GM23338 (cell line): ENCODE measurements around the gene TTC33. TPM values are rescaled to one million over a fixed set of nuclear protein-coding genes. Genes with fewer than 3 reads are reported as not detected.

ENCODE experiments used
- ATAC-seq: fragments of 200-7000 bp; cut with Tn5 transposase; 3 replicates; pipeline ENCODE4 v1.9.1; 2020
- DNase-seq: peaks from one replicate; pipeline ENCODE4 v3.0.0-alpha.2; 2015; ENCODE audit warnings: low spot score
- H2AFZ ChIP-seq: fragments of 200-600 bp; sonication (generic); 2 replicates; pipeline ENCODE4 v1.8.0; 2016; ENCODE audit warnings: antibody characterized with exemption, mild to moderate bottlenecking, moderate library complexity
- H3F3A ChIP-seq: fragments of 200-600 bp; sonication (generic); replicated peaks from 2 replicates; pipeline ENCODE4 v1.8.0; 2017; ENCODE audit warnings: antibody characterized with exemption, mixed run types, low read depth
- H3K27ac ChIP-seq: fragments of 200-600 bp; sonication (generic); 2 replicates; pipeline ENCODE4 v1.6.1; 2016; ENCODE audit warnings: low read depth
- H3K27me3 ChIP-seq: fragments of 200-600 bp; sonication (generic); 2 replicates; pipeline ENCODE4 v1.8.0; 2016; ENCODE audit warnings: mild to moderate bottlenecking, mixed run types, moderate library complexity; ENCODE audit not compliant: insufficient read depth
- H3K36me3 ChIP-seq: fragments of 200-600 bp; sonication (generic); 2 replicates; pipeline ENCODE4 v1.8.0; 2016; ENCODE audit warnings: mild to moderate bottlenecking; ENCODE audit not compliant: insufficient read depth
- H3K4me1 ChIP-seq: fragments of 200-600 bp; sonication (generic); 2 replicates; pipeline ENCODE4 v1.8.0; 2016; ENCODE audit warnings: mild to moderate bottlenecking, moderate library complexity; ENCODE audit not compliant: insufficient read depth
- H3K4me2 ChIP-seq: fragments of 200-600 bp; sonication (generic); 2 replicates; pipeline ENCODE4 v1.7.1; 2017; ENCODE audit warnings: mixed run types
- H3K4me3 ChIP-seq: fragments of 200-600 bp; sonication (generic); 2 replicates; pipeline ENCODE4 v1.6.1; 2016; ENCODE audit warnings: mixed run types
- H3K79me2 ChIP-seq: fragments of 200-600 bp; sonication (generic); replicated peaks from 2 replicates; pipeline ENCODE4 v1.8.0; 2017; ENCODE audit warnings: mild to moderate bottlenecking; ENCODE audit not compliant: insufficient read depth
- H3K9me2 ChIP-seq: fragments of 200-600 bp; sonication (generic); 2 replicates; pipeline ENCODE4 v1.8.0; 2017; ENCODE audit not compliant: insufficient read depth
- H4K20me1 ChIP-seq: fragments of 200-600 bp; sonication (generic); replicated peaks from 2 replicates; pipeline ENCODE4 v1.8.0; 2017; ENCODE audit warnings: mild to moderate bottlenecking; ENCODE audit not compliant: insufficient read depth
- H3K27ac Mint-ChIP-seq: 2 replicates; pipeline ENCODE4 v1.8.0; 2020; ENCODE audit warnings: inconsistent platforms, mild to moderate bottlenecking, moderate library complexity, mixed read lengths
- H3K27me3 Mint-ChIP-seq: 3 replicates; pipeline ENCODE4 v1.8.0; 2022; ENCODE audit warnings: low read depth, mild to moderate bottlenecking, moderate library complexity, mixed read lengths, inconsistent platforms; ENCODE audit not compliant: insufficient read depth, poor library complexity
- H3K36me3 Mint-ChIP-seq: 3 replicates; pipeline ENCODE4 v1.8.0; 2021; ENCODE audit warnings: low read depth, mild to moderate bottlenecking, inconsistent platforms, moderate library complexity, mixed read lengths
- H3K4me1 Mint-ChIP-seq: 3 replicates; pipeline ENCODE4 v1.8.0; 2020; ENCODE audit warnings: mild to moderate bottlenecking, inconsistent platforms, mixed read lengths
- H3K4me3 Mint-ChIP-seq: 3 replicates; pipeline ENCODE4 v1.8.0; 2021; ENCODE audit warnings: moderate library complexity, mild to moderate bottlenecking, inconsistent platforms, mixed read lengths
- H3K9me3 Mint-ChIP-seq: 3 replicates; pipeline ENCODE4 v1.8.0; 2020; ENCODE audit warnings: moderate library complexity, mild to moderate bottlenecking, inconsistent platforms, mixed read lengths
- CREB1 ChIP-seq: fragments of 250-450 bp; sonication (Bioruptor Pico); IDR thresholded peaks from 2 replicates; pipeline ENCODE4 v1.5.0; 2020; ENCODE audit warnings: low read depth, mild to moderate bottlenecking, moderate library complexity
- EZH2 ChIP-seq: fragments of 200-600 bp; sonication (generic); IDR thresholded peaks from one replicate; pipeline ENCODE4 v1.8.0; 2017; ENCODE audit warnings: antibody characterized with exemption, mild to moderate bottlenecking, low read depth; ENCODE audit not compliant: unreplicated experiment
- EZH2phosphoT487 ChIP-seq: fragments of 200-600 bp; sonication (generic); IDR thresholded peaks from one replicate; pipeline ENCODE4 v1.8.1; 2018; ENCODE audit warnings: antibody characterized with exemption; ENCODE audit not compliant: unreplicated experiment
- JUNB ChIP-seq: IDR thresholded peaks from one replicate; pipeline ENCODE4 v1.6.1; 2016; ENCODE audit warnings: antibody characterized with exemption; ENCODE audit not compliant: unreplicated experiment
- NANOG ChIP-seq: IDR thresholded peaks from 2 replicates; pipeline ENCODE4 v1.6.1; 2016; ENCODE audit warnings: antibody characterized with exemption, borderline replicate concordance
- POLR2AphosphoS5 ChIP-seq: IDR thresholded peaks from 2 replicates; pipeline ENCODE4 v1.6.1; 2016; ENCODE audit warnings: antibody characterized with exemption, low read depth
- STAT1 ChIP-seq: IDR thresholded peaks from one replicate; pipeline ENCODE4 v1.6.1; 2016; ENCODE audit warnings: antibody characterized with exemption; ENCODE audit not compliant: unreplicated experiment
- ZNF114 ChIP-seq: fragments of 250-450 bp; sonication (Bioruptor Pico); IDR thresholded peaks from 2 replicates; pipeline ENCODE4 v1.5.0; 2020; ENCODE audit warnings: mild to moderate bottlenecking, moderate library complexity
- ZNF331 ChIP-seq: fragments of 250-450 bp; sonication (Bioruptor Pico); IDR thresholded peaks from 2 replicates; pipeline ENCODE4 v1.5.0; 2020; ENCODE audit warnings: low read depth, mild to moderate bottlenecking, moderate library complexity
- polyA plus RNA-seq: library from polyadenylated mRNA; unstranded; fragments of >200 nt; fragmentation: Nextera tagmentation; extraction: Ambion mirVana; gene quantifications from 2 replicates; pipeline ENCODE4 v1.2.1, GENCODE V29; 2016
- total RNA-seq: library from RNA; depleted of rRNA; stranded (reverse); fragments of >200 nt; shearing (Covaris generic); gene quantifications from 2 replicates; pipeline ENCODE4 v1.2.3, GENCODE V29; 2014
- TF ChIP-seq, protein P1 (sequence below): fragments of 250-450 bp; sonication (Bioruptor Pico); IDR thresholded peaks from 2 replicates; pipeline ENCODE4 v1.5.0; 2020; ENCODE audit warnings: mild to moderate bottlenecking, moderate library complexity
- TF ChIP-seq, protein P2 (sequence below): IDR thresholded peaks from 2 replicates; pipeline ENCODE4 v1.6.1; 2016; ENCODE audit warnings: antibody characterized with exemption
- TF ChIP-seq, protein P3 (sequence below): IDR thresholded peaks from one replicate; pipeline ENCODE4 v1.6.1; 2018; ENCODE audit warnings: antibody characterized with exemption; ENCODE audit not compliant: unreplicated experiment
- TF ChIP-seq, protein P4 (sequence below), 2 experiments: fragments of 200-600 bp in 1 of 2; sonication (generic) in 1 of 2; conservative IDR thresholded peaks; 2 replicates each; pipeline versions ENCODE4 v1.5.1 to v1.6.1; 2016 to 2017; ENCODE audit warnings: antibody characterized with exemption in 2 of 2, low read depth in 2 of 2, mild to moderate bottlenecking in 2 of 2, moderate library complexity in 1 of 2

The TTC33 gene
- total and polyA plus RNA-seq, 2 experiments from 2014 or later = 4.1 to 11.5 TPM

DNA sequence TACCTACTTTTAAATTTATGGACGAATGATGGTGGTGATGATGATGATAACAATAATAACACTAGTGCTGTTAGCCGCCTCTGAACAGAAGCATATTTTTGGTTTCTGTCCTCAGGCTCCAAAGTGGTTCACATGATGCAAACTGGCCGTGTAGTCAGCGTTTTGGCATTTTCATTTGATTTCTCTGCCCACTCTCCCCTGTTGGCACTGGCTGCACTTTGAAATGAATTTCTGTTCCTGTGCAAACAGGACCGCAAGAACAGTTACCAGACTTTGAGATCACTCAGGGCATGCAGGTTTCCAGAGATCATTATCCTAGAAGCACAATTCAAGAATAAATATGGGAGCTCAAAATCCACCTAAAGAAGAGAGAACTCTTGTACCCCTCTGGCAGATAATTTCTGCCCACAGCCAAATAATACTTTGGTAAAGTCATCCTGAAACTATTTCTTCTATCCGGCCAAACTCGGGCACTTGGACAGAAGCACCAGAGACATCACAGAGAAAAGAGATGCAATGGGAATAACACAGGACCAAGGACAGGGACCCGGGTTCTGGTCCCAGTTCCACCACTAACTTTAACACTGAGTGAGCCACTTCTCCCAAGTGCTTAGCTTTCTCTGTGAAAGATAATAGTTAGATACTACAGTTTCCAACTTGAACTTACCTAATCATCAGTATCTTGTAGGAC lies 277.8 kb downstream of the TTC33 start:
- no peak overlapping the region for H3K4me2 ChIP-seq
- H3K4me1 Mint-ChIP-seq = no peaks in the 10 kb centered on the region
- H3K27me3 ChIP-seq = no peaks in the 10 kb centered on the region
- H3K4me1 ChIP-seq = no peaks in the 10 kb centered on the region
- peaks cover 3% of the 10 kb centered on the region for H3K27me3 Mint-ChIP-seq
- no peak overlapping the region for H3K27ac ChIP-seq
- DNase-seq (no peak), ATAC-seq (no peak)
- no peak overlapping the region for H2AFZ ChIP-seq
- no peak overlapping the region for H3K27ac Mint-ChIP-seq
- H3K4me3 Mint-ChIP-seq = no peak overlapping the region
- no peaks in the 10 kb centered on the region for H4K20me1 ChIP-seq
- peaks cover 5% of the 10 kb centered on the region; the same call in 1 of the 2 replicates for H3K9me2 ChIP-seq
- no peaks in the 10 kb centered on the region for H3K79me2 ChIP-seq
- H3K4me3 ChIP-seq = no peak overlapping the region
- no peaks in the 10 kb centered on the region for H3K9me3 Mint-ChIP-seq
- no peaks in the 10 kb centered on the region for H3K36me3 ChIP-seq
- TF ChIP-seq, protein P1, sequence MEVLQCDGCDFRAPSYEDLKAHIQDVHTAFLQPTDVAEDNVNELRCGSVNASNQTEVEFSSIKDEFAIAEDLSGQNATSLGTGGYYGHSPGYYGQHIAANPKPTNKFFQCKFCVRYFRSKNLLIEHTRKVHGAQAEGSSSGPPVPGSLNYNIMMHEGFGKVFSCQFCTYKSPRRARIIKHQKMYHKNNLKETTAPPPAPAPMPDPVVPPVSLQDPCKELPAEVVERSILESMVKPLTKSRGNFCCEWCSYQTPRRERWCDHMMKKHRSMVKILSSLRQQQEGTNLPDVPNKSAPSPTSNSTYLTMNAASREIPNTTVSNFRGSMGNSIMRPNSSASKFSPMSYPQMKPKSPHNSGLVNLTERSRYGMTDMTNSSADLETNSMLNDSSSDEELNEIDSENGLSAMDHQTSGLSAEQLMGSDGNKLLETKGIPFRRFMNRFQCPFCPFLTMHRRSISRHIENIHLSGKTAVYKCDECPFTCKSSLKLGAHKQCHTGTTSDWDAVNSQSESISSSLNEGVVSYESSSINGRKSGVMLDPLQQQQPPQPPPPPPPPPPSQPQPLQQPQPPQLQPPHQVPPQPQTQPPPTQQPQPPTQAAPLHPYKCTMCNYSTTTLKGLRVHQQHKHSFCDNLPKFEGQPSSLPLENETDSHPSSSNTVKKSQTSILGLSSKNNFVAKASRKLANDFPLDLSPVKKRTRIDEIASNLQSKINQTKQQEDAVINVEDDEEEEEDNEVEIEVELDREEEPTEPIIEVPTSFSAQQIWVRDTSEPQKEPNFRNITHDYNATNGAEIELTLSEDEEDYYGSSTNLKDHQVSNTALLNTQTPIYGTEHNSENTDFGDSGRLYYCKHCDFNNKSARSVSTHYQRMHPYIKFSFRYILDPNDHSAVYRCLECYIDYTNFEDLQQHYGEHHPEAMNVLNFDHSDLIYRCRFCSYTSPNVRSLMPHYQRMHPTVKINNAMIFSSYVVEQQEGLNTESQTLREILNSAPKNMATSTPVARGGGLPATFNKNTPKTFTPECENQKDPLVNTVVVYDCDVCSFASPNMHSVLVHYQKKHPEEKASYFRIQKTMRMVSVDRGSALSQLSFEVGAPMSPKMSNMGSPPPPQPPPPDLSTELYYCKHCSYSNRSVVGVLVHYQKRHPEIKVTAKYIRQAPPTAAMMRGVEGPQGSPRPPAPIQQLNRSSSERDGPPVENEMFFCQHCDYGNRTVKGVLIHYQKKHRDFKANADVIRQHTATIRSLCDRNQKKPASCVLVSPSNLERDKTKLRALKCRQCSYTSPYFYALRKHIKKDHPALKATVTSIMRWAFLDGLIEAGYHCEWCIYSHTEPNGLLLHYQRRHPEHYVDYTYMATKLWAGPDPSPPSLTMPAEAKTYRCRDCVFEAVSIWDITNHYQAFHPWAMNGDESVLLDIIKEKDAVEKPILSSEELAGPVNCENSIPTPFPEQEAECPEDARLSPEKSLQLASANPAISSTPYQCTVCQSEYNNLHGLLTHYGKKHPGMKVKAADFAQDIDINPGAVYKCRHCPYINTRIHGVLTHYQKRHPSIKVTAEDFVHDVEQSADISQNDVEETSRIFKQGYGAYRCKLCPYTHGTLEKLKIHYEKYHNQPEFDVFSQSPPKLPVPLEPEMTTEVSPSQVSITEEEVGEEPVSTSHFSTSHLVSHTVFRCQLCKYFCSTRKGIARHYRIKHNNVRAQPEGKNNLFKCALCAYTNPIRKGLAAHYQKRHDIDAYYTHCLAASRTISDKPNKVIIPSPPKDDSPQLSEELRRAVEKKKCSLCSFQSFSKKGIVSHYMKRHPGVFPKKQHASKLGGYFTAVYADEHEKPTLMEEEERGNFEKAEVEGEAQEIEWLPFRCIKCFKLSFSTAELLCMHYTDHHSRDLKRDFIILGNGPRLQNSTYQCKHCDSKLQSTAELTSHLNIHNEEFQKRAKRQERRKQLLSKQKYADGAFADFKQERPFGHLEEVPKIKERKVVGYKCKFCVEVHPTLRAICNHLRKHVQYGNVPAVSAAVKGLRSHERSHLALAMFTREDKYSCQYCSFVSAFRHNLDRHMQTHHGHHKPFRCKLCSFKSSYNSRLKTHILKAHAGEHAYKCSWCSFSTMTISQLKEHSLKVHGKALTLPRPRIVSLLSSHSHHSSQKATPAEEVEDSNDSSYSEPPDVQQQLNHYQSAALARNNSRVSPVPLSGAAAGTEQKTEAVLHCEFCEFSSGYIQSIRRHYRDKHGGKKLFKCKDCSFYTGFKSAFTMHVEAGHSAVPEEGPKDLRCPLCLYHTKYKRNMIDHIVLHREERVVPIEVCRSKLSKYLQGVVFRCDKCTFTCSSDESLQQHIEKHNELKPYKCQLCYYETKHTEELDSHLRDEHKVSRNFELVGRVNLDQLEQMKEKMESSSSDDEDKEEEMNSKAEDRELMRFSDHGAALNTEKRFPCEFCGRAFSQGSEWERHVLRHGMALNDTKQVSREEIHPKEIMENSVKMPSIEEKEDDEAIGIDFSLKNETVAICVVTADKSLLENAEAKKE (CRISPR knock-in tag) = no peak
- TF ChIP-seq, protein P2, sequence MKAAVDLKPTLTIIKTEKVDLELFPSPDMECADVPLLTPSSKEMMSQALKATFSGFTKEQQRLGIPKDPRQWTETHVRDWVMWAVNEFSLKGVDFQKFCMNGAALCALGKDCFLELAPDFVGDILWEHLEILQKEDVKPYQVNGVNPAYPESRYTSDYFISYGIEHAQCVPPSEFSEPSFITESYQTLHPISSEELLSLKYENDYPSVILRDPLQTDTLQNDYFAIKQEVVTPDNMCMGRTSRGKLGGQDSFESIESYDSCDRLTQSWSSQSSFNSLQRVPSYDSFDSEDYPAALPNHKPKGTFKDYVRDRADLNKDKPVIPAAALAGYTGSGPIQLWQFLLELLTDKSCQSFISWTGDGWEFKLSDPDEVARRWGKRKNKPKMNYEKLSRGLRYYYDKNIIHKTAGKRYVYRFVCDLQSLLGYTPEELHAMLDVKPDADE = no peak
- TF ChIP-seq EZH2phosphoT487 (no peak), POLR2AphosphoS5 (no peak), ZNF331 (CRISPR knock-in tag) (no peak), STAT1 (no peak), CREB1 (no peak), NANOG (no peak), ZNF114 (no peak), JUNB (no peak), EZH2 (no peak)
- TF ChIP-seq, protein P3, sequence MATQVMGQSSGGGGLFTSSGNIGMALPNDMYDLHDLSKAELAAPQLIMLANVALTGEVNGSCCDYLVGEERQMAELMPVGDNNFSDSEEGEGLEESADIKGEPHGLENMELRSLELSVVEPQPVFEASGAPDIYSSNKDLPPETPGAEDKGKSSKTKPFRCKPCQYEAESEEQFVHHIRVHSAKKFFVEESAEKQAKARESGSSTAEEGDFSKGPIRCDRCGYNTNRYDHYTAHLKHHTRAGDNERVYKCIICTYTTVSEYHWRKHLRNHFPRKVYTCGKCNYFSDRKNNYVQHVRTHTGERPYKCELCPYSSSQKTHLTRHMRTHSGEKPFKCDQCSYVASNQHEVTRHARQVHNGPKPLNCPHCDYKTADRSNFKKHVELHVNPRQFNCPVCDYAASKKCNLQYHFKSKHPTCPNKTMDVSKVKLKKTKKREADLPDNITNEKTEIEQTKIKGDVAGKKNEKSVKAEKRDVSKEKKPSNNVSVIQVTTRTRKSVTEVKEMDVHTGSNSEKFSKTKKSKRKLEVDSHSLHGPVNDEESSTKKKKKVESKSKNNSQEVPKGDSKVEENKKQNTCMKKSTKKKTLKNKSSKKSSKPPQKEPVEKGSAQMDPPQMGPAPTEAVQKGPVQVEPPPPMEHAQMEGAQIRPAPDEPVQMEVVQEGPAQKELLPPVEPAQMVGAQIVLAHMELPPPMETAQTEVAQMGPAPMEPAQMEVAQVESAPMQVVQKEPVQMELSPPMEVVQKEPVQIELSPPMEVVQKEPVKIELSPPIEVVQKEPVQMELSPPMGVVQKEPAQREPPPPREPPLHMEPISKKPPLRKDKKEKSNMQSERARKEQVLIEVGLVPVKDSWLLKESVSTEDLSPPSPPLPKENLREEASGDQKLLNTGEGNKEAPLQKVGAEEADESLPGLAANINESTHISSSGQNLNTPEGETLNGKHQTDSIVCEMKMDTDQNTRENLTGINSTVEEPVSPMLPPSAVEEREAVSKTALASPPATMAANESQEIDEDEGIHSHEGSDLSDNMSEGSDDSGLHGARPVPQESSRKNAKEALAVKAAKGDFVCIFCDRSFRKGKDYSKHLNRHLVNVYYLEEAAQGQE = no peak
- TF ChIP-seq, protein P4, sequence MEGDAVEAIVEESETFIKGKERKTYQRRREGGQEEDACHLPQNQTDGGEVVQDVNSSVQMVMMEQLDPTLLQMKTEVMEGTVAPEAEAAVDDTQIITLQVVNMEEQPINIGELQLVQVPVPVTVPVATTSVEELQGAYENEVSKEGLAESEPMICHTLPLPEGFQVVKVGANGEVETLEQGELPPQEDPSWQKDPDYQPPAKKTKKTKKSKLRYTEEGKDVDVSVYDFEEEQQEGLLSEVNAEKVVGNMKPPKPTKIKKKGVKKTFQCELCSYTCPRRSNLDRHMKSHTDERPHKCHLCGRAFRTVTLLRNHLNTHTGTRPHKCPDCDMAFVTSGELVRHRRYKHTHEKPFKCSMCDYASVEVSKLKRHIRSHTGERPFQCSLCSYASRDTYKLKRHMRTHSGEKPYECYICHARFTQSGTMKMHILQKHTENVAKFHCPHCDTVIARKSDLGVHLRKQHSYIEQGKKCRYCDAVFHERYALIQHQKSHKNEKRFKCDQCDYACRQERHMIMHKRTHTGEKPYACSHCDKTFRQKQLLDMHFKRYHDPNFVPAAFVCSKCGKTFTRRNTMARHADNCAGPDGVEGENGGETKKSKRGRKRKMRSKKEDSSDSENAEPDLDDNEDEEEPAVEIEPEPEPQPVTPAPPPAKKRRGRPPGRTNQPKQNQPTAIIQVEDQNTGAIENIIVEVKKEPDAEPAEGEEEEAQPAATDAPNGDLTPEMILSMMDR (conservative IDR thresholded peaks at IDR 0.05; ENCODE audit: low read depth in 2 of 2) = no peak
- no peaks in the 10 kb centered on the region for H3F3A ChIP-seq
- H3K36me3 Mint-ChIP-seq = no peaks in the 10 kb centered on the region
